ENCODE measurements around the gene CUEDC1.

DNA sequence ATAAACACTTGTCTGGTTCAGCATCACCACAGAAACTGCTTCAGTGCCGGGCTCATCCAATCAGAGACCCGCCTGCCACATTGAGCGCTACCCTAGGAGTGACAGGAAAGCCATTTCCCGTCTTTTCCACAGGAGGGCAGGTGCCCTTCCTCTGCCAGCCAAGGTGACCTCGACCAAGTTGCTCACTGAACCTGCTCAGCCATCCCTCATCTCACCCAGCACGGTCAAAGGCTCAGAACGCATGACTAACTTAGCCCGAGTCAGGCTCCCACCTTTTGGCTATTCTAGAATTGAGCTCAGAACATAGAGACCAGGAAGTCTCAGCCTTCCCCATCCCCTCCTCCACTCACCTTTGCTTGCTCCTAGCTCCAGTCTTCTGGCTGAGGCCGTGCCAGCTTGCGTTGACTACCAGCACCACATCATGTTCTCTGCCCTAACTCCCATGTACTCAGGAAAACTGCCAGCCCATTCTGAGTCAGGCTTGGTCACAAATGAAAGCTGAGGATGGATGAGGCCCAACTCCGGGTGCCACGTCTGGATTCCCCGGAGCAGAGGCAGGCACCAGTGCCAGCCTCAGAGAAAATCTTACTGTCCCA lies 121.0 kb downstream of the CUEDC1 start:
- TF ChIP-seq, protein P1, sequence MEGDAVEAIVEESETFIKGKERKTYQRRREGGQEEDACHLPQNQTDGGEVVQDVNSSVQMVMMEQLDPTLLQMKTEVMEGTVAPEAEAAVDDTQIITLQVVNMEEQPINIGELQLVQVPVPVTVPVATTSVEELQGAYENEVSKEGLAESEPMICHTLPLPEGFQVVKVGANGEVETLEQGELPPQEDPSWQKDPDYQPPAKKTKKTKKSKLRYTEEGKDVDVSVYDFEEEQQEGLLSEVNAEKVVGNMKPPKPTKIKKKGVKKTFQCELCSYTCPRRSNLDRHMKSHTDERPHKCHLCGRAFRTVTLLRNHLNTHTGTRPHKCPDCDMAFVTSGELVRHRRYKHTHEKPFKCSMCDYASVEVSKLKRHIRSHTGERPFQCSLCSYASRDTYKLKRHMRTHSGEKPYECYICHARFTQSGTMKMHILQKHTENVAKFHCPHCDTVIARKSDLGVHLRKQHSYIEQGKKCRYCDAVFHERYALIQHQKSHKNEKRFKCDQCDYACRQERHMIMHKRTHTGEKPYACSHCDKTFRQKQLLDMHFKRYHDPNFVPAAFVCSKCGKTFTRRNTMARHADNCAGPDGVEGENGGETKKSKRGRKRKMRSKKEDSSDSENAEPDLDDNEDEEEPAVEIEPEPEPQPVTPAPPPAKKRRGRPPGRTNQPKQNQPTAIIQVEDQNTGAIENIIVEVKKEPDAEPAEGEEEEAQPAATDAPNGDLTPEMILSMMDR (IDR thresholded peaks at IDR 0.05; ENCODE audit: borderline replicate concordance, extremely low read depth, low read length, poor library complexity, severe bottlenecking): no peak
- TF ChIP-seq EZH2 (IDR thresholded peaks at IDR 0.05; ENCODE audit: borderline replicate concordance, low read depth, low read length, severe bottlenecking): no peak

All from DND-41 (cell line).